ENCODE results near the gene ZNF723. TPM values are rescaled to one million over a fixed set of nuclear protein-coding genes. Genes with fewer than 3 reads are reported as not detected.
"Not testable (repeated sequence)": the region's sequence is repeated elsewhere in the genome, so short reads cannot be mapped to it uniquely, and the experiment has no call there.

ZNF723 gene
- total RNA-seq (2022) (not detected in 2 replicates), Bru-seq, nascent RNA (not detected), BruChase-seq, experiment 1, labeled RNA remaining after a 6-hour chase (not detected), BruChase-seq, experiment 2, labeled RNA remaining after a 2-hour chase (not detected)
- long read RNA-seq = 0 reads

- POLR2A ChIA-PET = no interaction called here
- H3K4me1 Mint-ChIP-seq (ENCODE audit: insufficient read depth, unreplicated experiment) = no peaks in the 10 kb centered on the region
- intact Hi-C loops (cut with micrococcal nuclease) = no loop called here
- no peak for DNase-seq (ENCODE audit: unreplicated experiment)
- CTCF ChIA-PET = interaction anchor here (0.7 kb wide), 1 partner anchor 286 kb away, joined by 4 read pairs; no protein-coding TSS in a partner anchor
- H3K36me3 Mint-ChIP-seq (ENCODE audit: insufficient read depth, unreplicated experiment) = no peaks in the 10 kb centered on the region
- H3K27ac Mint-ChIP-seq (ENCODE audit: low read depth, unreplicated experiment) = no peak within 1 kb of the TSS
- no TSS peak for BruUV-seq (replicated peaks)
- H3K27me3 Mint-ChIP-seq (ENCODE audit: insufficient read depth, unreplicated experiment) = no peaks in the 10 kb centered on the region
- no peak for TF ChIP-seq CTCF (IDR thresholded peaks at IDR 0.05; ENCODE audit: unreplicated experiment)
- H3K9me3 Mint-ChIP-seq (ENCODE audit: unreplicated experiment) = no peaks in the 10 kb centered on the region
- H3K4me3 Mint-ChIP-seq (ENCODE audit: unreplicated experiment) = no peak within 1 kb of the TSS
These were observed at the start of gene ZNF723 for GRCh38 chr19:22832031-22832762. Gene ZNF723, plus strand, starts transcription at chr19:22832291. Its CDS starts 89 bp downstream, at chr19:22832380.

DNA sequence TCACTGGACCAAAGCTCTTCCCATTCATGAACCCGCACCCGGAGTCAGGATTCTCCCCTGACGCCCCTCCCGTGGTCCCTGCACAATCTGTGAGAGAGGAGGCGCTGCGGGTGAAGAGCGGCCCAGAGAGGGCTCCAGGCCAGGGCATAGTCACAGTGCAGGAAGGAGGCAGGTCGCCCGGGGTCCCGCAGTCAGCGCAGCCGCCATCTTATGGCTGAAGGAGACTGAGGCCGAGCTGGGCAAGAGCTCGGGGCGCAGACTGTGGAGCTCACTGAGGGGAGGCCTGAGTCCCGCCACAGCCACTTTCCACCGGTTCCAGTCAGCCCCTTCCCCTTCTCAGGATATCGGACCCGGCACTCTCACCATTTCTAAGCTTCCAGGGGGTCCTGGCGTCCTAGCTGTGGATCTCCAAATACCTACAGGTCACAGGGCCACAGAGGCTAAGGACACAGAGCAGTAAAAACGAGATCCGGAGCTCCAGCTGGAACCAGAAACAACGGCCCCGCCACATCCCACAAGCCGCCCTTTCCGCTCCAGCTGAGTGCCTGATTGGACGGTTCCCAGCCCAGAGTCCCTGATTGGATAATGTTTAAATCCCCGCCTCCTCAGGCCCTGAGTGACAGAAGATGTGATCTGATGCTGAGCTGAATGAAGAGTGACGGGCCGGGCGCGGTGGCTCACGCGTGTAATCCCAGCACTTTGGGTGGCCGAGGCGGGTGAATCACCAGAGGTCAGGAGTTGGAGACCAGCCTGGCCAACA, 48.3 kb upstream of the ZNF723 start, which contains the start of gene ZNF99:
Gene ZNF99 (minus strand): TSS at position 501 of the 760 bp plus-strand sequence. CDS start 135 bp downstream, at position 366.
- Mint-ChIP-seq H3K4me3 (ENCODE audit: unreplicated experiment) (no peak within 1 kb of the TSS), H3K27ac (ENCODE audit: low read depth, unreplicated experiment) (no peak within 1 kb of the TSS), H3K27me3 (ENCODE audit: insufficient read depth, unreplicated experiment) (no peaks in the 10 kb centered on the region), H3K36me3 (ENCODE audit: insufficient read depth, unreplicated experiment) (no peaks in the 10 kb centered on the region), H3K4me1 (ENCODE audit: insufficient read depth, unreplicated experiment) (no peaks in the 10 kb centered on the region), H3K9me3 (ENCODE audit: unreplicated experiment) (peaks cover 21% of the 10 kb centered on the region)
- no peak for TF ChIP-seq CTCF (IDR thresholded peaks at IDR 0.05; ENCODE audit: unreplicated experiment)
- CTCF ChIA-PET = interaction anchor here (0.6 to 0.8 kb wide), 2 partner anchors 70 to 100 kb away, joined by 3 read pairs; no protein-coding TSS in a partner anchor
- no peak for DNase-seq (ENCODE audit: unreplicated experiment)
- no TSS peak for BruUV-seq (replicated peaks)
- intact Hi-C loops (cut with micrococcal nuclease) = no loop called here
- POLR2A ChIA-PET = no interaction called here

- H3K27me3 Mint-ChIP-seq (ENCODE audit: insufficient read depth, unreplicated experiment); intact Hi-C loops (cut with micrococcal nuclease); H3K4me1 Mint-ChIP-seq (ENCODE audit: insufficient read depth, unreplicated experiment); H3K36me3 Mint-ChIP-seq (ENCODE audit: insufficient read depth, unreplicated experiment); H3K27ac Mint-ChIP-seq (ENCODE audit: low read depth, unreplicated experiment); CTCF ChIA-PET; DNase-seq (ENCODE audit: unreplicated experiment); POLR2A ChIA-PET; H3K4me3 Mint-ChIP-seq (ENCODE audit: unreplicated experiment); BruUV-seq (replicated peaks): not testable (repeated sequence)
- peaks cover 41% of the 10 kb centered on the region for H3K9me3 Mint-ChIP-seq (ENCODE audit: unreplicated experiment)
These were observed 39.2 kb upstream of the ZNF723 start for GRCh38 chr19:22792863-22793262.

DNA sequence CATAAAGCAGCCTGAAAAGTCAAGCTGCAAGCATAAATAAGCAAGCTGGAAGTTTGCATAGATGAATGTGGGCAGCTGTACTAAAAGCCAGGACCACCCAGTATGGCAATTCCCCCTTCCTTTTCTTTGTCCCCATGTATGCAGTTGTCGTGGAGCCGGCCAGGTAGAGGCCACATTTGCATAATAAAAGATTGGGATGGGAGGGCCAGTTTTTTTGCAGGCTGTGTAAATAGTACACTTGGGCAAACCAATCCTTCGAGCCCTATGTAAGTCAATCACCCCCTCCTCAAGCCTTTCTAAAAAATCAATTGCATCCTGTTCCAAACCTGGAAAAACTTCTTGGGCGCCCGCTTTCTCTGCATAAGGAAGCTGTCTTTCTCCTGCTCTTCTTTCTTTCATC, 35.1 kb upstream of the ZNF723 start:
- Mint-ChIP-seq H3K9me3 (ENCODE audit: unreplicated experiment) (peaks cover 29% of the 10 kb centered on the region), H3K4me1 (ENCODE audit: insufficient read depth, unreplicated experiment) (no peaks in the 10 kb centered on the region), H3K27me3 (ENCODE audit: insufficient read depth, unreplicated experiment) (no peaks in the 10 kb centered on the region), H3K36me3 (ENCODE audit: insufficient read depth, unreplicated experiment) (no peaks in the 10 kb centered on the region), H3K27ac (ENCODE audit: low read depth, unreplicated experiment) (no peak overlapping the region), H3K4me3 (ENCODE audit: unreplicated experiment) (no peak overlapping the region)
- DNase-seq (ENCODE audit: unreplicated experiment) = no peak
- CTCF ChIA-PET = no interaction called here
- TF ChIP-seq CTCF (IDR thresholded peaks at IDR 0.05; ENCODE audit: unreplicated experiment) = no peak
- intact Hi-C loops (cut with micrococcal nuclease) = no loop called here
- BruUV-seq (replicated peaks) = no TSS peak
- POLR2A ChIA-PET = no interaction called here

Measured in MCF 10A (cell line).